ENCODE measurements around the gene MPZL2. TPM values are rescaled to one million over a fixed set of nuclear protein-coding genes. Genes with fewer than 3 reads are reported as not detected.

MPZL2 gene
- total and polyA plus RNA-seq, 2 of the 8 experiments (the other 6 are each of a cell fraction or from before 2014, with no cell fraction given), result 2.4 to 3.2 TPM

GRCh38 chr11:118211006-118211405 lies 53.1 kb downstream of the MPZL2 start:
- Histone ChIP-seq H2AFZ (ENCODE audit: low read length) (no peak overlapping the region), H3K23ac (ENCODE audit: insufficient read length) (no peak overlapping the region), H3K4me3 (ENCODE audit: extremely low read depth in 1 of 4, insufficient read depth in 2 of 4, low read depth in 3 of 4, low read length in 4 of 4) (peak overlapping the region in 1 of 4 experiments; percentile 14; a peak in 1 of 8 replicates), H2BK20ac (ENCODE audit: low read length) (no peak overlapping the region; the same call in 1 of the 2 replicates), H3K4me1 (replicated peaks in 1 of 4; ENCODE audit: control insufficient read depth in 3 of 4, insufficient read depth in 4 of 4, low read length in 3 of 4) (peaks cover 6 to 21% (median 20%) of the 10 kb centered on the region in 4 experiments; a peak in 6 of 7 replicates), H3K9me3 (ENCODE audit: insufficient read depth in 2 of 2, low read depth in 1 of 2, low read length in 1 of 2) (no peaks in the 10 kb centered on the region), H3K9ac (replicated peaks in 1 of 4; ENCODE audit: extremely low read depth in 1 of 4, low read depth in 3 of 4, low read length in 3 of 4) (no peak overlapping the region), H4K91ac (replicated peaks; ENCODE audit: insufficient read length, low read length) (no peak overlapping the region), H4K20me1 (replicated peaks in 1 of 2; ENCODE audit: control insufficient read depth in 1 of 2, insufficient read depth in 2 of 2, low read length in 2 of 2) (no peaks in the 10 kb centered on the region), H2BK120ac (replicated peaks; ENCODE audit: low read depth, low read length) (no peak overlapping the region), H3K14ac (ENCODE audit: insufficient read length) (no peak overlapping the region), H3K79me2 (ENCODE audit: control insufficient read depth in 1 of 2, insufficient read depth in 2 of 2, low read length in 2 of 2) (no peaks in the 10 kb centered on the region), H3K79me1 (ENCODE audit: low read depth, low read length) (no peaks in the 10 kb centered on the region), H3K36me3 (ENCODE audit: control insufficient read depth in 2 of 4, insufficient read depth in 4 of 4, low read length in 3 of 4) (no peaks in the 10 kb centered on the region), H3K18ac (ENCODE audit: extremely low read depth, low read length) (no peak overlapping the region; the same call in 1 of the 2 replicates), H3K4ac (replicated peaks; ENCODE audit: insufficient read length, low read depth, low read length) (no peak overlapping the region), H4K8ac (ENCODE audit: extremely low read depth, insufficient read depth, low read length) (no peak overlapping the region; the same call in 1 of the 2 replicates), H3K27me3 (replicated peaks in 1 of 4; ENCODE audit: control insufficient read depth in 3 of 4, extremely low read depth in 1 of 4, insufficient read depth in 3 of 4, low read length in 3 of 4) (peaks cover 0 to 2% (median 0%) of the 10 kb centered on the region in 4 experiments; a peak in 1 of 7 replicates), H3K4me2 (ENCODE audit: insufficient read depth in 1 of 2, low read depth in 2 of 2, low read length in 2 of 2) (peak overlapping the region; percentile 29 to 33; a peak in 3 of 4 replicates), H2BK5ac (ENCODE audit: low read depth, low read length) (no peak overlapping the region), H2AK5ac (ENCODE audit: low read depth, low read length) (no peak overlapping the region), H2BK12ac (ENCODE audit: low read depth, low read length) (no peak overlapping the region), H2BK15ac (ENCODE audit: low read length) (no peak overlapping the region), H4K5ac (ENCODE audit: insufficient read length, low read depth, low read length) (no peak overlapping the region), H3K27ac (ENCODE audit: low read depth, low read length) (no peak overlapping the region), H3K56ac (replicated peaks; ENCODE audit: insufficient read length, low read depth, low read length) (no peak overlapping the region), H3K23me2 (ENCODE audit: low read depth, low read length) (0 out of 2 replicates have a peak, but pooled peaks cover 2% of the 10 kb centered on the region)
- ChIA-PET CTCF (ENCODE audit: partially characterized antibody) (interaction anchor here (1.0 to 5.9 kb wide), 6 partner anchors 10 to 85 kb away, joined by 3 to 38 read pairs (median 6); no protein-coding TSS in a partner anchor), POLR2A (ENCODE audit: partially characterized antibody) (interaction anchor here (0.6 to 1.5 kb wide), 3 partner anchors 13 to 810 kb away, joined by 3 read pairs; no protein-coding TSS in a partner anchor)
- WGBS, 2 experiments (ENCODE audit: extremely low coverage in 1 of 2, insufficient coverage in 1 of 2, insufficient read length in 1 of 2, insufficient replicate concordance in 2 of 2, low coverage in 1 of 2, low lambda C conversion rate in 2 of 2, missing lambda C conversion rate in 1 of 2), result 15% methylated on average over 6 of the region's 6 CpGs; no CpG with 5 or more reads in 1 of the 2 experiments
- FAIRE-seq (no peak), DNase-seq (ENCODE audit: low read depth in 1 of 2, low spot score in 2 of 2) (peak; percentile 29 to 57)
- TF ChIP-seq TEAD4 (IDR thresholded peaks at IDR 0.05; ENCODE audit: low read depth, low read length), result peak; percentile 70
- TF ChIP-seq SIN3A (conservative IDR thresholded peaks at IDR 0.05 in 1 of 2, IDR thresholded peaks at IDR 0.05 in 1 of 2; ENCODE audit: low read depth in 1 of 2, low read length in 2 of 2), result no peak
- TF ChIP-seq YY1 (IDR thresholded peaks at IDR 0.05; ENCODE audit: low read depth, low read length), result 0 out of 2 replicates have a peak, but pooled peaks have one; percentile 7
- no peak for TF ChIP-seq CEBPB (IDR thresholded peaks at IDR 0.05; ENCODE audit: low read depth, low read length)
- TF ChIP-seq SIRT6 (IDR thresholded peaks at IDR 0.05; ENCODE audit: low read length), result no peak
- TF ChIP-seq NANOG (IDR thresholded peaks at IDR 0.05; ENCODE audit: insufficient read depth, low read depth, low read length, poor library complexity, severe bottlenecking), result peak; percentile 78
- no peak for TF ChIP-seq MAFK (IDR thresholded peaks at IDR 0.05; ENCODE audit: low read depth, low read length)

Measured in H1 (cell line).